HL-60/S4 treated with phorbol 12-myristate 13-acetate at 8.2 ng/mL for 4 days and 3 days (cell line): ENCODE measurements around the gene CCDC169.

Experiments used
- in situ Hi-C: fragments of 300-500 bp; cut with MboI; formaldehyde crosslinking; loops from 2 replicates; pipeline ENCODE4 v1.15.0; 2022; ENCODE audit warnings: low sequenced_read_pairs

Gene CCDC169

GRCh38 chr13:36297366-36298338 lies at the start of gene CCDC169:
Gene CCDC169 (minus strand): TSS chr13:36297814. CDS start chr13:36297719, 95 bp downstream.
- in situ Hi-C loops: no loop called here

DNA sequence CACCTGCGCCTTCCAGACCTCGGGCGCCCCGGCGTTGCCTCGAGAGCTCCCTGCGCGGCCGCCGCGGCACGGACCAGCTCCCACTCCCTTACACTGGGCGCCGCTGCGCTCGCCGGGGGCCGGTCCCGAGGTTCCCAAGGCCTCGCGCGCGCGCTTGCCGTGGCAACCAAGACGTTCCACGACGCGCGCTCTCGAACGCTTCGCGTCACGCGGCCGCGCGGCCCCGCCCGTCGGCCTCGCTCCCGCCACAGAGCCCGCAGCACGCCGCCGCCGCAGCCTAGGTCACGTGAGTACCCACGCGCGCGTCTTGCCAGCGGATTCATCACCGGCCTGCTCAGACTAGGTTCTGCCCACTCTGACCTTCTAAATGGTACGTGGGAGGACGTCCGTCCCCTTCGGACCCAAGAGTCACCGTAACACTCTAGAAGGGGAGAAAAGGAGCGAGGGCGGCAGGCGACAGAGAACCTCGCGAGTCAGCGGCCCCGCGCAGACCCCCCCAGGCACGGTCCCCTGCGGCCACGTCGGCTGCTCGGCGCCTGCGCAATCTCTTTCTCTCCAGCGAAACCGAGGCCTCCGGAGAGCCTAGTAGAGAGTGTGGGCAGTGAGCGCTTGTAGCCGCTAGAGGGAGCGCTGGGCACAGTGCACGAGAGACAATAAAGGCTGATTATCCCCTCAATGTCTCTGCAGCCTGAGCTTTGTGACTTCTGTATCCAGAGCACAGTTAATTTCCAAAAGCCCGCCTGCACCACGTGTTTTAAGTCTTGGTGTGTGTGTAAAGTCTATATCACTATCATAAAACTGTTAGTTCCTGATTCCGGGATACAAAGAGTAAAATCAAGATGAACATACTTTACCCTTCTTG lies 48.8 kb upstream of the CCDC169 start, which contains the start of gene SPART:
TSS of gene SPART (minus strand) at position 173 of the 862 bp plus-strand sequence. CDS start 10,564 bp downstream, outside the sequence.
- in situ Hi-C loops: loop anchor here (25.0 kb wide), 1 partner anchor 641 kb away; the partner anchor contains the start of gene ALG5

DNA sequence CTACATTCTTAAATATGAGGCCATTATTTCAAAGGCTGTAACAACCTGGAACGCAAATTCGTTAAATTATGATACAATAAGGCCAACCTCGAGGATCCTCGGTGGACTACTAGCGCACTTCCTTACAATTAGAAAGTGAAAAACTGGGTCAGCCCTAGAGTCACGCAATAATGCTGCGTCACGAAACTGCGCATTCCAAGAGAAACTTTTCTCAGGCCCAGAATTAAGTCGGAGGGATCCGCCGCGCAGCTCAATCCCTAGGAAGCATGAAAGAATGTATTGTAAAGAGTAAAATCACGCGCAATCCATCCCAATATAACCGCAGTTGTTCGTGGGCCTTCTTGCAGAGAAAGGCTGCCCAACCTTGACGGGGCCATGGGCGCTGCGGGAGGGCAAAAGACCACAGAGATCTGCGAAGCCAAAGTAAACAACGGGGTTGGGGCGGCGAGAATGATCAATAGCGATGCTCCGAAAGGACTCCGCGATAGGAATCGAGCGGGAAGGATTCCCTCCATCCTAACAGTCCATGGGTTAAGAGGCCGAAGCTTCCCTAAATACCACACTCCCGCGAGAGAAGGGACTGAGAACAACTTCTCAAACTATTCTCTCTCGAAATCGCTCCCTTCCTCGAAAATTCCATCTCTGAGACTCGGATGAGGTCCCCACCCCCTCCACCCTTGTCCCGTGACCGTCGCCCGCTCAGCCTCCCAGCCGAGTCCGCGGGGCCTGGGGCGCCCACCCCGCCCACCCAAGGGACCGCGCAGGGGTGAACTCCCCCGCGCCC lies 48.0 kb upstream of the CCDC169 start:
- in situ Hi-C loops: loop anchor here (25.0 kb wide), 1 partner anchor 642 kb away; the partner anchor contains the start of gene ALG5

- in situ Hi-C loops: loop anchor here (25.0 kb wide), 1 partner anchor 642 kb away; the partner anchor contains the start of gene ALG5
These were observed 47.3 kb upstream of the CCDC169 start for GRCh38 chr13:36344886-36345437.

DNA sequence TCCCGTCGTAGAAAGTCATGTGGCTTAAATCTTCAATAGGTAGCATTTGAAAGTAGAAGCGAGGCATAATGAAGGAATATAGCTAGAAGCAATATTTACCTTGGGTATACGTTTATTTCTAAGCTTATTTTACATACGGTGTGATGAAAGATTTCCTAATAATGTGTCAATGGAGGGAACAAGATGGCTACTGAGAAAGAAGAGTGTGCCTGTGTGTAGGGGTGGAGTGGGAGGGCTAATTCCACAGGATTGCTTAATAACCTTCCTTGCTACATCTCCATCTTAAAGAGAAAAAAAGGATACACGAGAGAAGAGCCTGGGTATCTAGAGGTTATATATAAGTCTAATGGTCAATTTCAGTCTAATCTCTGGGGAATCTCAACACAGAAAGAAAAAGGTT lies 46.6 kb upstream of the CCDC169 start:
- in situ Hi-C loops: loop anchor here (25.0 kb wide), 1 partner anchor 643 kb away; the partner anchor contains the start of gene ALG5

- in situ Hi-C loops: loop anchor here (25.0 kb wide), 1 partner anchor 644 kb away; the partner anchor contains the start of gene ALG5
These were observed 46.2 kb upstream of the CCDC169 start for GRCh38 chr13:36343766-36344165.

DNA sequence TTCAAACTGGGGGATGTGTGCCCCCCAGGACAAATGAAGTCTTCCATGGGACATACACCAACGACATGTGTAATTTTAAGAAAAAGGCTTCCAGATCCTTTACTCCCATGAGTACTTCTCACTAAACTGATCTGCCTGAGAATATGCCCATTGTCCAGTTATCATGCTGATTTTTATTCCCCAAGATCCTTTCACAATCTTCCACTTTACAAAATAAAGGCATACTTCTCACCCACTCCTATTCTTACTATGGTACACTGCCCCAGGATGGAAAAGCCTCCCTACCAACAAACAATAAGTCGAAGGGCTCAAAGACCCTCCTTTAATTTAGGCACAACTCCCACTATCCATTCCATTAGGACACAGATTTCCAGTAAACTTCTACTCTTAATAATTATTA lies 45.1 kb upstream of the CCDC169 start:
- in situ Hi-C loops: loop anchor here (25.0 kb wide), 1 partner anchor 645 kb away; the partner anchor contains the start of gene ALG5

- in situ Hi-C loops: loop anchor here (25.0 kb wide), 1 partner anchor 646 kb away; the partner anchor contains the start of gene ALG5
These were observed 44.1 kb upstream of the CCDC169 start for GRCh38 chr13:36341718-36342117.

- in situ Hi-C loops: loop anchor here (25.0 kb wide), 1 partner anchor 648 kb away; the partner anchor contains the start of gene ALG5
These were observed 42.1 kb upstream of the CCDC169 start for GRCh38 chr13:36339600-36340155.

DNA sequence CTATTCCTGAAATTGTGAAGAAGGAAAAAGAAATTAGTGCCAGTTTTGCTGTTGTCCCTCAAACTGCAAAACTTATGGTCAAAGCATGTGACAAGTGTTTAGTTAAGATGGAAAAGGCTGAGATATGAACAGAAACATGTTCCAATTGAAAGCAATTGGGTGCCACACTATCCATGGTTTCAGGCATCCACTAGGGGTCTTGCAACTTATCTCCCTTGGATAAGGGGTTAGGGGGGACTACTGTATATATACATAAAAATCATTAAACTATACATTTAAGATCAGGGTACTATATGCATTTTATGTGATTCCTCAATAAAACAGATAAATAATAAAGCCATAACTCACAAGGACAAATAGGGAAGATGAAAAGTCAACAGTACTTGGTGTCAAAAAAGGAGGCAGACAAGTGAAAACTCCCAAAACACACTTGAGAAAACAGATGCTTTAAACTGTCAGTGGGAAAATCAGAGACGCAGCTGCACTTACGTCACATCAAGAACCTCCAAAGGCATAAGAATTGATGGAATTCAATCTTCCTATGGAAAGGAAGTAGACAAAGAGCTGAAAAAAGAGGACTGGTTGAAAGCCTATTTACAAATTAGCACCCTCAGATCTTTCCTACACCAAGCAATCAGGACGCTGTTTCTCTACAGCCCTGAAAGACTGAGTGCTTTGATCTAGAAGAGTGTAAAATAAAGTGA lies 40.5 kb upstream of the CCDC169 start:
- in situ Hi-C loops: loop anchor here (25.0 kb wide), 1 partner anchor 649 kb away; the partner anchor contains the start of gene ALG5

DNA sequence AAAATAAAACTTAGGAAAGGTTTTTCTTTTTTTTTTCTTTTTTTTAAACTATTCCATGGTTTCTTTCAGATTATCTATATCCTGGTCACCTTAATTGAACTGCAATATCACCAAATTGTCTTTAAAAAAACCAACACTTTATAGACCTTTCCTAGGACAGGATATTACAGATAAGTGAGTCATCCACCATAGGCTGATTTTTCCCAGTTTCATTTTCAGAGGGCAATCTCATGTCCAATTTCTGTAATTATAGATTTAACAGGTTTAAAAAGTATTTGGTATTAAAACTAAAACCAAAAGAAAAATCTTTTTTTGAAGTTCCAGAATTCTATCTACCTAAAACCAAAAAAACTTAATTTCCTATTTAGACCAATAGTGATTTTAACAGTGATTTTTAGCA lies 35.4 kb upstream of the CCDC169 start:
- in situ Hi-C loops: loop anchor here (25.0 kb wide), 1 partner anchor 654 kb away; the partner anchor contains the start of gene ALG5

GRCh38 chr13:36332255-36332654 lies 34.6 kb upstream of the CCDC169 start:
- in situ Hi-C loops: loop anchor here (25.0 kb wide), 1 partner anchor 655 kb away; the partner anchor contains the start of gene ALG5

DNA sequence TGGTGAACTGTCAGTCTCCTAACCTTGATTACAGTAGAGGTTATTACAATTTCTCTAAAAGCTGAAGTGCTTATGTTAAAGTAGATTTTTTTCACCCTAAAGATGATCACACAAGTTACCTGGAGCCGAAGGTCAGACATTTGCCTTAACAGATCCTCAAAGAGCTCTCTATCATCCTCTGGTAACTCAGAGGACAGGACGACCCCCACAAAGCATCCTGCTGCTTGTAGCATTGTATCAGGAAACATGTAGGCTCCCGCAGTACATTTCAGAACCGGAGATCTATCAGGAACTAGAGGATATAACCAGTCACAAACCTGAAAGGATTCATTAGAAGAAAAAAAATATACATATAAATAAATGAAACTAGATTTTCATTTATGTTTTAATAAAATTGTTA lies 33.7 kb upstream of the CCDC169 start:
- in situ Hi-C loops: loop anchor here (25.0 kb wide), 1 partner anchor 656 kb away; the partner anchor contains the start of gene ALG5

GRCh38 chr13:36329361-36329760 lies 31.7 kb upstream of the CCDC169 start:
- in situ Hi-C loops: loop anchor here (25.0 kb wide), 1 partner anchor 658 kb away; the partner anchor contains the start of gene ALG5

GRCh38 chr13:36328821-36329220 lies 31.2 kb upstream of the CCDC169 start:
- in situ Hi-C loops: loop anchor here (25.0 kb wide), 1 partner anchor 658 kb away; the partner anchor contains the start of gene ALG5

DNA sequence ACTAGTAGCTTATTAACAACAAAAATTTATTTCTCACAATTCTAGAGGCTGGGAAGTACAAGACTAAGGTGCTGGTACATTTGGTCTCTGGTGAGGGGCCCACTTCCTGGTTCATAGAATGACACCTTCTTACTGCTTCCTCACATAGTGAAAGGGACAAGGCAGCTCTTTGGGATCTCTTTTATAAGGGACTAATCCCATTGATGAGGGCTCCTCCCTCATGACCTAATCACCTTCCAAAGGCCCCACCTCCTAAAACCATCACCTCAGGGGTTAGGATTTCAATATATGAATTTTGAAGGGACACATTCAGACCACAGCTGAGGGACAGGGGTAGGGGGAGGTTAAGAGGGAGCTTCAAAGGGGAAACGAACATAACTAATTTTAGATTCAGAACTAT lies 28.3 kb upstream of the CCDC169 start:
- in situ Hi-C loops: loop anchor here (25.0 kb wide), 1 partner anchor 661 kb away; the partner anchor contains the start of gene ALG5

DNA sequence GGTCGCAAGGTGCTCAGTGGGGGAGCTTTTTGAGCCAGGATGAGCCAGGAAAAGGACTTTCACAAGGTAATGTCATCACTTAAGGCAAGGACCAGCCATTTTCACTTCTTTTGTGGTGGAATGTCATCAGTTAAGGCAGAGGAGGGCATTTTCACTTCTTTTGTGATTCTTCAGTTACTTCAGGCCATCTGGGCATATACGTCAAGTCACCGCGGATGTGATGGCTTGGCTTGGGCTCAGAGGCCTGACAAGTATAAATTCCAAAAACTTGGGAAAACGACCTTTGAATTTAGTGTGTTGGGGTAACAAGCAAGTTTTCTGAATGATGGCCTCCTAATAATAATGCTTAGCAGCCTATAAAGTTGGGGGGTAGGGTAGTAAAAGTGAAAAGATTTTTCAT lies 27.3 kb upstream of the CCDC169 start:
- in situ Hi-C loops: loop anchor here (25.0 kb wide), 1 partner anchor 662 kb away; the partner anchor contains the start of gene ALG5
